GM19468 (cell line): Measurements from ENCODE around the gene KRT86.

Experiments used
- ATAC-seq: cut with Tn5 transposase; IDR thresholded peaks from one replicate; pipeline ENCODE4 v1.9.1; 2021; ENCODE audit warnings: mild to moderate bottlenecking, moderate library complexity, moderate number of reproducible peaks; ENCODE audit not compliant: unreplicated experiment; ENCODE audit errors: extremely low read depth

KRT86 gene

DNA sequence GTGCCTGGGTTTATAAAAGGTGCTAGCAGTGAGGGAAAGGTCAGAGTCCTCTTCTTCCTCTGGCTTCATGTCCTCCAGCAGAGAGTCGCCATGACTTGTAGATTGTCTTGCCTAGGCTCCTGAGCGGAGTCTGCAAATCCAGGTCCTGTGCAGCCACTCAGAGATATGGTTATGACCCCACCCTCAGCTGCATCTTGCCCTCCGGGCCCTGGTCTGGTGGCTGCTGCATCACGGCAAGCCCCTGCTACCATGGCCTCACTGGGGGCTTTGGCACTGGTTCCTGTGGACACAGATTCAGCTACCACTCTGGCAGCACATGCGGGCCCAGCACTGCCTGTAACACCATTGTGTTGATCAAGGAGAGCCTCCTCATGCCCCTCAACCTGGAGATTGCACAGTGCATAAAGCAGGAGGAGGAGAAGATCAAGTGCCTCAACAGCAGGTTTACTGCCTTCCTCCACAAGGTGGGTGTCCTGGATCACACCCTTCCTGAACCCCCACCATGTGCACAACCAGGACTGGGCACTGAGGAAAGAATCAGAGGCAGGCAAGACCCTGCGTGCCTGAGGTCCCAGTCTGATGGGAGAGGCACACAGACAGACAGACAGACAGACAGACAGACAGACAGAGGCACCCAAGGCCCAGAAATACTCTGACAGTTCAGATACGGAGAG, 10.5 kb upstream of the KRT86 start:
- no peak for ATAC-seq

DNA sequence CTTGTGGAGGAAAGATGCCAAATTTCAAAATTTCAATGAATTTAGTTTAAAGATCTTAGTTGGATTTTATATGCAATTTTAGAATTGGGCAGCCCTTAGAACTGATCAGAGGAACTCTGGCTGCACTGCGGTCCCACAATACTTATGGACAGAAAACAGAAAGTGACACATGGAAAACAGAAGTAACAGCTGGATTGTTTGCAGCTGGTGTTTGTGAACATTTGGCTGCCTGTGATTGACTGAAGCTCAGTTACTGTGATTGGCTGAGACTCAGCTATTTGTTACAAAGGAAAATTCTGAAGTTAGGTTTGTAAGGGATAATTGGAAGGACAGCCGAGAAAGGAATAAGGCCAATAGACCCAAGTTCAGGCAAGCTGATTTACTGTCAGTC, 10.0 kb upstream of the KRT86 start:
- ATAC-seq = no peak

- no peak for ATAC-seq
These were observed 7.9 kb upstream of the KRT86 start for GRCh38 chr12:52266514-52266913.

GRCh38 chr12:52267266-52267665, 7.2 kb upstream of the KRT86 start:
- ATAC-seq = no peak

GRCh38 chr12:52267699-52268098, 6.7 kb upstream of the KRT86 start:
- no peak for ATAC-seq

GRCh38 chr12:52268212-52268611, 6.2 kb upstream of the KRT86 start:
- ATAC-seq = no peak

- ATAC-seq = no peak
These were observed 3.8 kb upstream of the KRT86 start for GRCh38 chr12:52270541-52271070.

DNA sequence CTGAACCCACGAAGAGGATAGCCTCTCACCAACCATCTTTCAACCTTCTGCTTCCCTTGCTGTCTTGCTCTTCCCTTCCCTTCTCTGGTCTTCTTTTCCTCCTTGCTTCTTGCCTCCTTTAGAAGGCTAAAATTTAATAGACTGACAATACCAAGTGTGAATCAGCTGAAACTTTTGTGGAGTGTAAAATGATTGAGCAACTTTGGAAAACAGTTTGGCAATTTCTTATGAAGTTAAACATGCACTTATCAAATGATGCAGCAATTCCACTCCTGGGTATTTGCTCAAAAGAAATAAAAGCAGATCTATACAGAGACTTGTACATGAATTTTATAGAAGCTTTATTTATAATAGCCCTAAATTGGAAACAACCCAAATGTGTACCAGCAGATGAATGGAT, 3.3 kb upstream of the KRT86 start:
- ATAC-seq = no peak

GRCh38 chr12:52275686-52276085, 1.2 kb downstream of the KRT86 start:
- no peak for ATAC-seq

DNA sequence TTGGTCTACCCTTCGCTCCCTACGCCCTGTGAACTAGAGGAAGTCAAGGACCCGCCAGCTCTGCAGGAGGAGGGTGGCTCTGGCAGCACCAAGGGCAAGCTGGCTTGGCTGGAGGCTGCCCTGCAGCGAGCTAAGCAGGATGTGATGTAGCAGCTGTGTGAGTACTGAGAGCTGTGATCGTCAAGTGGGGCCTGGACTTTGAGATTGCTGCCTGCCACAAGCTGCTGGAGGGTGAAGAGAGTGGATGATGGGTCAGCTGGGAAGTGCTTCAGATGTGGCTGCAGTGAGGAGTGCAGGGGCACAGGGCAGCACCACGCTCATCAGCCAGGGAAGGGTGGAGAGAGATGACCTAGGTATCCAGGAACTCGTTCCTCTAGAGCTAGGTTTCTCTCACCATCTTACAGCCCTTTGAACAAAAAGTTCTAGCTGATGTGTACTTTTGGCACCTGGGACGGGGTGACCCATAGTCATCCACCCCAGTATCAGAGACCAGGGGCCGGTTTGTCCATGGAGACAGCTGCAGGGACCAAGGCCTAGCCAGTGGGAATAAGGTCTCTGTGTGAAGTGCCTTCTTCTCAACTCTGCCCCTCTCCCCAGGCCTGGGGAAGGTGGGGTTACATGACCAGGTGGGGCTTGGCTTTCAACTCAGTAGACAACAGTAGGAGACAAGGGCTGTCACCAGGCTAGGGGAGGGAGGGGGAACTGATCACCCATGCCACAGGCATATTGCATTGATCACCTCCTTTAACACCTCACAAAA, 3.2 kb downstream of the KRT86 start:
- no peak for ATAC-seq

GRCh38 chr12:52278575-52279421, 4.4 kb downstream of the KRT86 start:
- ATAC-seq = no peak

- no peak for ATAC-seq
These were observed 5.2 kb downstream of the KRT86 start for GRCh38 chr12:52279422-52280318.

DNA sequence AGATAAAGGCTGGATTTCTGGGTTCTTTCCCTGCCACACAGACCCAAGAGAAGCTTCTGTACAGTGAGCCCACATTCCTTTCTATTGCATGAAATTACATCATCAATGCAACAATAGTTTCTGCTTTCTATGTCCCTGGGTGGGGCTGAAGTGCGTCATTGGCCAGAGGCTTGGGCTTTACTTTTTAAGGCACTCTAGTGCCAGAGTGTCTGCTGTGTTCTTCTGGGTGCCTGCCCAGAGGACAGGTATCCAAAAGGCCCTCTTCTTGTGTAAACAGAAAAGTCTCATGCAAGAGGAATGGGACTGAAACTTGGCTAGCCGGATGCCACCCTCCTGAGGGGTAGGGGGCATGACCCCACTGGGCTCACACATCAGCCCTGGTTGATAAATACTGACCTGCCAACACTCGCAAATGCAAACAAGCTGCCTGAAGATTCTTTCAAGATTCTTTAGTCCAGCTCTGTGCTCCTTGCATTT, 5.9 kb downstream of the KRT86 start:
- no peak for ATAC-seq

- no peak for ATAC-seq
These were observed 6.5 kb downstream of the KRT86 start for GRCh38 chr12:52280796-52281560.

DNA sequence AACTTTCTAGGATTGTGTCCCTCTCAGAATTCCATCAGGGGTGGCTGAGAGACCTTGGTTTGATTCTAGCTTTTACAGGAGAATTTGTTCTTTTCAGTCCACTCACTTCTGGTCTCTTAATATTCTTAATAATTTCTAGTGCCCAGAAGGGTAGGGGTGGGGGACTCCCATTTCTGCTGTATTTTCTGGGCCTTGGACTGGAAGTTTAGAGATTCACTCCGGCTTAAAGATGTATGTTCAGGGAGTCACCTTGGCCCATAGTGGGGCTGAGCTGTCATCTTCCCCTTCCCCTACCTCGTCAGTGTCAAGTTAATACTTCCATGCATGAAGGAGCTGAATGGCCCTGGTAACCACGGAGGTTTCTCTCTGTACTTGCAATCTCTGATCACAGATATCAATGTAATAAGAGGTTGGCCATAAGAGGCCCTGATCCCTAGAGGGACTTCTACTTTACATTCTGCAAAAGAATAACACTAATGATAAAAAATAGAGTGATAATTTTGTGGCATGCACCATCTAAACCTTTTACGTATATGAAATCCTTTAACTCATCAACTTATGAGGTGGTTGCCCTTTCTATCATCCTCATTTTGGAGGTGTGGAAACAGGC, 10.2 kb downstream of the KRT86 start:
- ATAC-seq = no peak

- no peak for ATAC-seq
These were observed 10.8 kb downstream of the KRT86 start for GRCh38 chr12:52285172-52285745.

DNA sequence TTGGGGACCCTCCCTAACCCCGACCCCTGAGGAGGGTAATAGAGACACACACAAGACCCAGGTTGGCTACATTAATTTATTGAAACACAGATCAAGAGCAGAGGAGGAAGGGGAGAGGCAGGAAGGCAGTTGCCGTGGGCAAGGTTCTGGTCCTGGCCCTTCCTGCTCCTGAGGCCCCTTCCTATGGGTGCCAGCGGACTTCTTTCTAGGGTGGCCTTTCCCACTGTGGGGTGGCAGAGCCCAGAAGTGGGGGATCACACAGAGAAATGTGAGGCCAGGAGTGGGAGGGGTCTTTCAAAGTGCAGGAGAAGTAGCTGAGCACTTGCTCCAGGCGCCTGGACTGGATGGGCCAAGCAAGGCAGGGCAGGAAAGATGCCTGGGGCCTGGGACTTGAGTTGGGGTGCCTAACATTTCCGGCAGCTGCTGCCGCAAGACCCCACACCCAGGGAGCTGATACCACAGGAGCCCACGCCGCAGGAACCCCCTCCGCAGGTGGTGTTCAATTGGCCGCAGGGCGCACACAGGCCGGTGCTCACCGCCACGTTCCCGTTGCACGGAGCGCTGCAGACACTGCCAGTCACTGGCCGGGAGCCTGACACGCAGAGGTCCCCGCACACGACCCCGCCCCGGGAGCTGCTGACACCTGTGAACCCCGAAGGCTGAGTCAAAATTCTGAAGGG, 11.5 kb downstream of the KRT86 start:
- ATAC-seq = no peak
